Measurements from ENCODE around the gene BACE2.
"Not testable (repeated sequence)": the region's sequence is repeated elsewhere in the genome, so short reads cannot be mapped to it uniquely, and the experiment has no call there.

The BACE2 gene

GRCh38 chr21:41243107-41243506, 75.1 kb downstream of the BACE2 start:
- DNase-seq = no peak

- not testable (repeated sequence) for DNase-seq
Measured at GRCh38 chr21:41244266-41244880, 76.4 kb downstream of the BACE2 start.

- no peak for DNase-seq
Measured at GRCh38 chr21:41245509-41246135, 77.7 kb downstream of the BACE2 start.

GRCh38 chr21:41246808-41247207, 78.8 kb downstream of the BACE2 start:
- no peak for DNase-seq

- DNase-seq = no peak
Measured at GRCh38 chr21:41247561-41248545, 79.9 kb downstream of the BACE2 start.

GRCh38 chr21:41249476-41249875, 81.5 kb downstream of the BACE2 start:
- DNase-seq = no peak

- DNase-seq = no peak
Measured at GRCh38 chr21:41250519-41250918, 82.6 kb downstream of the BACE2 start.

GRCh38 chr21:41251961-41252642, 84.1 kb downstream of the BACE2 start:
- no peak for DNase-seq

- DNase-seq = no peak
Measured at GRCh38 chr21:41254090-41254700, 86.2 kb downstream of the BACE2 start.

GRCh38 chr21:41255190-41255589, 87.2 kb downstream of the BACE2 start:
- no peak for DNase-seq

GRCh38 chr21:41256231-41256630, 88.3 kb downstream of the BACE2 start:
- DNase-seq = not testable (repeated sequence)

GRCh38 chr21:41256771-41257702, 89.1 kb downstream of the BACE2 start:
- no peak for DNase-seq

GRCh38 chr21:41258617-41259016, 90.7 kb downstream of the BACE2 start:
- no peak for DNase-seq

- no peak for DNase-seq
Measured at GRCh38 chr21:41260428-41260827, 92.5 kb downstream of the BACE2 start.

- DNase-seq = no peak
Measured at GRCh38 chr21:41267346-41267745, 99.4 kb downstream of the BACE2 start.

GRCh38 chr21:41269535-41269934, 101.6 kb downstream of the BACE2 start:
- no peak for DNase-seq

GRCh38 chr21:41277196-41277595, 109.2 kb downstream of the BACE2 start:
- DNase-seq = no peak

- DNase-seq = no peak
Measured at GRCh38 chr21:41277846-41278245, 109.9 kb downstream of the BACE2 start.

GRCh38 chr21:41280115-41280919, 112.4 kb downstream of the BACE2 start:
- DNase-seq = no peak

GRCh38 chr21:41282412-41282811, 114.5 kb downstream of the BACE2 start:
- DNase-seq = no peak

All from NCI-H748 treated with DMSO at 0.1 percent for 48 hours (cell line).